Endothelial cell of umbilical vein (primary cell): Measurements from ENCODE around the gene LHX4. TPM values are rescaled to one million over a fixed set of nuclear protein-coding genes. Genes with fewer than 3 reads are reported as not detected.

Experiments used
- BruUV-seq: library from RNA; stranded (reverse); fragments of 400-500 nt; replicated peaks from 2 replicates; lab custom pipeline; 2021; lab: Mats Ljungman, UMichigan
- CTCF ChIA-PET: fragments of 300-600, 350-600 bp; sonication (Branson Sonifier 250); formaldehyde crosslinking; loops from one replicate; lab custom pipeline; 2021; ENCODE audit warnings: antibody characterized with exemption, inconsistent platforms; lab: Charles Lee
- POLR2A ChIA-PET: fragments of 300-600, 350-600 bp; sonication (Branson Sonifier 250); formaldehyde crosslinking; loops from one replicate; lab custom pipeline; 2021; ENCODE audit warnings: antibody characterized with exemption, inconsistent platforms; lab: Charles Lee
- DNase-seq: peaks from one replicate; pipeline ENCODE4 v3.0.0-alpha.2; 2011; ENCODE audit warnings: low read depth, low spot score
- FAIRE-seq: peaks from 2 replicates; lab custom pipeline; 2011; peaks lifted over from hg19 to GRCh38; lab: Jason Lieb, UNC
- H2AFZ ChIP-seq: 2 replicates; pipeline ENCODE4 v1.6.0; 2012; ENCODE audit warnings: low read depth, low read length, control low read depth, inconsistent platforms
- H3K27ac ChIP-seq: 2 replicates; pipeline ENCODE4 v1.5.1; 2011; ENCODE audit warnings: low read depth, mild to moderate bottlenecking, control low read depth, low read length, moderate library complexity; ENCODE audit not compliant: insufficient read depth
- H3K27me3 ChIP-seq, 2 experiments: 2 replicates each; pipeline versions ENCODE4 v1.6.0 to v1.6.1; 2011; ENCODE audit warnings: low read length in 2 of 2, mixed read lengths in 1 of 2; ENCODE audit not compliant: control insufficient read depth in 2 of 2, insufficient read depth in 2 of 2
- H3K36me3 ChIP-seq, 2 experiments: 2 replicates in 1 of 2; 3 replicates in 1 of 2; pipeline ENCODE4 v1.5.1; 2011; ENCODE audit warnings: low read length in 2 of 2, mild to moderate bottlenecking in 1 of 2, moderate library complexity in 1 of 2; ENCODE audit not compliant: control insufficient read depth in 2 of 2, insufficient read depth in 2 of 2; ENCODE audit errors: extremely low read depth in 1 of 2
- H3K4me1 ChIP-seq: 3 replicates; pipeline ENCODE4 v1.5.1; 2011; ENCODE audit warnings: mild to moderate bottlenecking, low read length; ENCODE audit not compliant: control insufficient read depth, insufficient read depth; ENCODE audit errors: extremely low read depth
- H3K4me2 ChIP-seq: 2 replicates; pipeline ENCODE4 v1.6.1; 2011; ENCODE audit warnings: low read length, control low read depth, mixed read lengths; ENCODE audit not compliant: insufficient read depth
- H3K4me3 ChIP-seq, 3 experiments: fragments of 200-600 bp in 1 of 3; sonication (generic), shearing (Covaris generic) in 1 of 3; replicated peaks in 1 of 3; 2 replicates each; pipeline ENCODE4 v1.5.1; 2011 to 2016; ENCODE audit warnings: control low read depth in 3 of 3, low read length in 3 of 3, mild to moderate bottlenecking in 2 of 3, inconsistent platforms in 1 of 3, low read depth in 1 of 3, moderate library complexity in 1 of 3; ENCODE audit not compliant: insufficient read depth in 1 of 3
- H3K79me2 ChIP-seq: 2 replicates; pipeline ENCODE4 v1.6.0; 2012; ENCODE audit warnings: low read length, inconsistent platforms; ENCODE audit not compliant: control insufficient read depth, insufficient read depth
- H3K9ac ChIP-seq: replicated peaks from 2 replicates; pipeline ENCODE3; 2011; ENCODE audit warnings: low read length, control low read depth; ENCODE audit not compliant: insufficient read depth; ENCODE audit errors: extremely low read depth
- H3K9me1 ChIP-seq: replicated peaks from 3 replicates; pipeline ENCODE4 v1.6.0; 2011; ENCODE audit warnings: mild to moderate bottlenecking, low read length; ENCODE audit not compliant: control insufficient read depth, insufficient read depth; ENCODE audit errors: extremely low read depth
- H3K9me3 ChIP-seq: replicated peaks from 2 replicates; pipeline ENCODE4 v1.5.1; 2012; ENCODE audit warnings: low read length, inconsistent platforms; ENCODE audit not compliant: control insufficient read depth, insufficient read depth
- H4K20me1 ChIP-seq: replicated peaks from 2 replicates; pipeline ENCODE3; 2011; ENCODE audit warnings: mild to moderate bottlenecking, low read length; ENCODE audit not compliant: control insufficient read depth, insufficient read depth; ENCODE audit errors: extremely low read depth
- EZH2 ChIP-seq: IDR thresholded peaks from 2 replicates; pipeline ENCODE4 v1.6.1; 2012; ENCODE audit warnings: borderline replicate concordance, low read depth, mild to moderate bottlenecking, moderate library complexity, low read length, inconsistent platforms; ENCODE audit not compliant: severe bottlenecking
- FOS ChIP-seq: IDR thresholded peaks from 2 replicates; pipeline ENCODE4 v1.6.1; 2011; ENCODE audit warnings: mild to moderate bottlenecking, low read length, moderate library complexity, borderline replicate concordance; ENCODE audit not compliant: insufficient read depth
- GATA2 ChIP-seq: IDR thresholded peaks from 2 replicates; pipeline ENCODE4 v1.7.0; 2011; ENCODE audit warnings: low read depth, mild to moderate bottlenecking, moderate library complexity, mixed read lengths, low read length; ENCODE audit not compliant: insufficient read length, insufficient read depth
- JUN ChIP-seq: IDR thresholded peaks from 2 replicates; pipeline ENCODE4 v1.6.1; 2011; ENCODE audit warnings: borderline replicate concordance, low read depth; ENCODE audit not compliant: insufficient read length, insufficient read depth
- MAX ChIP-seq: IDR thresholded peaks from 2 replicates; pipeline ENCODE4 v1.6.1; 2011; ENCODE audit not compliant: insufficient read depth, insufficient read length
- MYC ChIP-seq: IDR thresholded peaks from one replicate; pipeline ENCODE4 v1.6.1; 2011; ENCODE audit warnings: mild to moderate bottlenecking, low read depth, low read length
- POLR2A ChIP-seq: IDR thresholded peaks from 2 replicates; pipeline ENCODE4 v1.6.1; 2012; ENCODE audit warnings: low read depth, mild to moderate bottlenecking, control low read depth, low read length
- POLR2AphosphoS5 ChIP-seq: IDR thresholded peaks from 2 replicates; pipeline ENCODE4 v1.6.1; 2012; ENCODE audit warnings: low read depth, mild to moderate bottlenecking, control low read depth, low read length, moderate library complexity; ENCODE audit not compliant: insufficient read depth
- dilution Hi-C: fragments of 300-500 bp; cut with MboI; formaldehyde crosslinking; loops from one replicate; pipeline ENCODE4 v1.15.0; 2019; ENCODE audit warnings: low sequenced_read_pairs; ENCODE audit not compliant: extremely low pct_ligation_motif_present
- intact Hi-C: fragments of 100-400 bp; cut with micrococcal nuclease; formaldehyde crosslinking; loops from one replicate; pipeline ENCODE4 v1.10.0; 2022
- polyA plus RNA-seq, 4 experiments: library from polyadenylated mRNA; depleted of rRNA in 3 of 4; stranded (reverse) in 3 of 4; unstranded in 1 of 4; fragments of >200 nt; gene quantifications; 2 replicates each; pipeline versions ENCODE4 v1.2.1 to v1.2.3, GENCODE V29; 2011 to 2012; ENCODE audit warnings: missing spikeins in 1 of 4
- total RNA-seq: library from RNA; stranded (reverse); gene quantifications from 2 replicates; pipeline ENCODE4 v1.2.3, GENCODE V29; 2021
- TF ChIP-seq, protein P1 (sequence below), 2 donors: IDR thresholded peaks; 1 replicate in 1 of 2; 2 replicates in 1 of 2; pipeline ENCODE4 v1.5.1; 2011; ENCODE audit warnings: low read length in 2 of 2, mild to moderate bottlenecking in 2 of 2, moderate library complexity in 2 of 2, control low read depth in 1 of 2, inconsistent platforms in 1 of 2, low read depth in 1 of 2; ENCODE audit not compliant: insufficient read depth in 1 of 2; ENCODE audit errors: extremely low read depth in 1 of 2

LHX4 gene
- total and polyA plus RNA-seq, 2 donors (not counting 3 experiments of a cell fraction or from before 2014, with no cell fraction given) = not detected

DNA sequence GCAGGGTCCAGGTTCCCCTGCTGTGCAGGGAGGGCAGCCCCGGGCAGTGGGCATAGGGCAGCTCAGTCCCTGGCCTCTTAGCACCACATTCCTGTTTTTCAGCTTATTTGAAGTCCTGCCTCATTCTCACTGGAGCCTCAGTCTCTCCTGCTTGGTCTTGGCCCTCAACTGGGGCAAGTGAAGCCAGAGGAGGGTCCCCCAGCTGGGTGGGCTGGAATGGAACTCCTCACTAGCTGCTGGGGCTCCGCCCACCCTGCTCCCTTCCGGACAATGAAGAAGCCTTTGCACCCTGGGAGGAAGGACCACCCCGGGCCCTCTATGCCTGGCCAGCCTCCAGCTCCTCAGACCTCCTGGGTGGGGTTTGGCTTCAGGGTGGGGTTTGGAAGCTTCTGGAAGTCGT is 32.8 kb upstream of the LHX4 start:
- dilution Hi-C loops = no loop called here
- Histone ChIP-seq H3K27me3 (no peaks in the 10 kb centered on the region), H3K9me1 (no peaks in the 10 kb centered on the region), H3K4me3 (no peak overlapping the region), H3K4me2 (no peak overlapping the region), H3K79me2 (no peaks in the 10 kb centered on the region), H3K4me1 (no peaks in the 10 kb centered on the region), H2AFZ (no peak overlapping the region), H3K9me3 (no peaks in the 10 kb centered on the region), H3K36me3 (peaks cover 0 to 26% of the 10 kb centered on the region in 2 experiments), H4K20me1 (no peaks in the 10 kb centered on the region), H3K9ac (no peak overlapping the region), H3K27ac (no peak overlapping the region)
- ChIA-PET POLR2A (no interaction called here), CTCF (interaction anchor here (0.9 to 2.5 kb wide), 7 partner anchors 9 to 388 kb away, joined by 3 to 7 read pairs (median 5); no protein-coding TSS in a partner anchor)
- BruUV-seq = no TSS peak
- FAIRE-seq (no peak), DNase-seq (no peak)
- intact Hi-C loops = no loop called here
- TF ChIP-seq POLR2A (no peak), GATA2 (no peak)

DNA sequence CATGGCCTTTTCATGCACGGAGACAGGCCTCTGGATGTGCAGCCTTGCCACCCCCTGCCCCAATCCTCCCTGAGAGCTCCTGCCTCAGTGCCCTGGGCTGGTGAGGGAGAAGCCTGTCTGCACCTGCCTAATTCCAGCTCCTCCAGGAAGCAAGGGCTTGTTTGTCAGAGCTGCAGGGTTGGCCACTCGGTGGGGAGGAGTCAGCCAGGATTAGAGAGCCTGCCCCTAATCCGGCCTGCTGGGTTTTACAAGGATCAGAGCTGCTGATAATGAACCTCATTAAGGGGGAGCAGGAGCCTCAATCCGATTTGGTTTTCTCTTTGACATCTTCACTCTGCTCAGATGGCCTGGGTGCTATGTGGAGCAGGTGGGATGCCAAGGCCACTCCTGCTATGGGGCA is 31.9 kb upstream of the LHX4 start:
- Histone ChIP-seq H3K27me3 (no peaks in the 10 kb centered on the region), H3K4me3 (no peak overlapping the region), H3K9me1 (no peaks in the 10 kb centered on the region), H2AFZ (no peak overlapping the region), H3K36me3 (peaks cover 0 to 24% of the 10 kb centered on the region in 2 experiments), H3K79me2 (no peaks in the 10 kb centered on the region), H4K20me1 (no peaks in the 10 kb centered on the region), H3K4me2 (no peak overlapping the region), H3K27ac (no peak overlapping the region), H3K4me1 (no peaks in the 10 kb centered on the region), H3K9me3 (no peaks in the 10 kb centered on the region), H3K9ac (no peak overlapping the region)
- BruUV-seq = no TSS peak
- TF ChIP-seq MAX (no peak), POLR2AphosphoS5 (no peak), POLR2A (no peak), GATA2 (no peak), EZH2 (no peak), JUN (no peak), FOS (no peak), MYC (no peak)
- TF ChIP-seq, protein P1, sequence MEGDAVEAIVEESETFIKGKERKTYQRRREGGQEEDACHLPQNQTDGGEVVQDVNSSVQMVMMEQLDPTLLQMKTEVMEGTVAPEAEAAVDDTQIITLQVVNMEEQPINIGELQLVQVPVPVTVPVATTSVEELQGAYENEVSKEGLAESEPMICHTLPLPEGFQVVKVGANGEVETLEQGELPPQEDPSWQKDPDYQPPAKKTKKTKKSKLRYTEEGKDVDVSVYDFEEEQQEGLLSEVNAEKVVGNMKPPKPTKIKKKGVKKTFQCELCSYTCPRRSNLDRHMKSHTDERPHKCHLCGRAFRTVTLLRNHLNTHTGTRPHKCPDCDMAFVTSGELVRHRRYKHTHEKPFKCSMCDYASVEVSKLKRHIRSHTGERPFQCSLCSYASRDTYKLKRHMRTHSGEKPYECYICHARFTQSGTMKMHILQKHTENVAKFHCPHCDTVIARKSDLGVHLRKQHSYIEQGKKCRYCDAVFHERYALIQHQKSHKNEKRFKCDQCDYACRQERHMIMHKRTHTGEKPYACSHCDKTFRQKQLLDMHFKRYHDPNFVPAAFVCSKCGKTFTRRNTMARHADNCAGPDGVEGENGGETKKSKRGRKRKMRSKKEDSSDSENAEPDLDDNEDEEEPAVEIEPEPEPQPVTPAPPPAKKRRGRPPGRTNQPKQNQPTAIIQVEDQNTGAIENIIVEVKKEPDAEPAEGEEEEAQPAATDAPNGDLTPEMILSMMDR (IDR thresholded peaks at IDR 0.05; ENCODE audit: extremely low read depth in 1 of 2, insufficient read depth in 1 of 2, low read depth in 1 of 2, low read length in 2 of 2) = no peak
- DNase-seq (no peak), FAIRE-seq (no peak)
- dilution Hi-C loops = no loop called here
- intact Hi-C loops = no loop called here
- POLR2A ChIA-PET = no interaction called here
- CTCF ChIA-PET = interaction anchor here (0.6 to 2.5 kb wide), 8 partner anchors 9 to 388 kb away, joined by 3 to 7 read pairs (median 4); no protein-coding TSS in a partner anchor
